K562 (cell line): ENCODE results near the gene FAM219A. TPM values are rescaled to one million over a fixed set of nuclear protein-coding genes. Genes with fewer than 3 reads are reported as not detected.

Experiments
- ATAC-seq: fragments of 200-7000 bp; cut with Tn5 transposase; 3 replicates; pipeline ENCODE4 v1.9.1; 2020; ENCODE audit warnings: moderate library complexity
- BruUV-seq: library from RNA; stranded (reverse); fragments of 400-500 nt; replicated peaks from 2 replicates; lab custom pipeline; 2021; lab: Mats Ljungman, UMichigan
- CTCF ChIA-PET: fragments of 300-600 bp; formaldehyde crosslinking; extraction: SDS; loops from one replicate; lab custom pipeline; 2021; ENCODE audit warnings: low intra/inter-chr PET ratio; lab: Yijun Ruan, JAX
- POLR2A ChIA-PET: fragments of 300-600, 350-650 bp; sonication (Branson Sonifier 250); formaldehyde crosslinking; extraction: SDS; loops from one replicate; lab custom pipeline; 2021; ENCODE audit warnings: antibody characterized with exemption, inconsistent platforms; lab: Yijun Ruan, JAX
- DNase-seq, 4 experiments: peaks; one replicate each; pipeline versions ENCODE4 v3.0.0 to v3.0.0-alpha.2; 2011 to 2018; ENCODE audit warnings: low spot score in 3 of 4, mixed read lengths in 3 of 4; ENCODE audit errors: extremely low read depth in 1 of 4
- FAIRE-seq: peaks from 2 replicates; lab custom pipeline; 2011; peaks lifted over from hg19 to GRCh38; lab: Jason Lieb, UNC
- H2AFZ ChIP-seq: 2 replicates; pipeline ENCODE4 v1.6.0; 2011; ENCODE audit warnings: low read depth, low read length, control low read depth, inconsistent platforms
- H3K27ac ChIP-seq: fragments of 200-600 bp; 3 replicates; pipeline ENCODE4 v1.8.0; 2011; ENCODE audit warnings: low read depth, mild to moderate bottlenecking, control low read depth, inconsistent platforms, low read length, moderate library complexity, mixed read lengths; ENCODE audit errors: extremely low read depth
- H3K27me3 ChIP-seq, 2 experiments: fragments of 300-600 bp in 1 of 2; 2 replicates in 1 of 2; 3 replicates in 1 of 2; pipeline versions ENCODE4 v1.6.0 to v1.8.0; 2011; ENCODE audit warnings: inconsistent platforms in 2 of 2, low read length in 2 of 2, mild to moderate bottlenecking in 1 of 2, mixed read lengths in 1 of 2, moderate library complexity in 1 of 2; ENCODE audit not compliant: control insufficient read depth in 2 of 2, insufficient read depth in 2 of 2
- H3K36me3 ChIP-seq: fragments of 300-600 bp; 3 replicates; pipeline ENCODE4 v1.8.0; 2011; ENCODE audit warnings: mild to moderate bottlenecking, low read length, inconsistent platforms; ENCODE audit not compliant: control insufficient read depth, insufficient read depth
- H3K4me1 ChIP-seq, 2 experiments: fragments of 200-600 bp in 1 of 2; replicated peaks in 1 of 2; 2 replicates in 1 of 2; 3 replicates in 1 of 2; pipeline versions ENCODE4 v1.5.1 to v1.8.0; 2011; ENCODE audit warnings: inconsistent platforms in 2 of 2, low read length in 2 of 2, mild to moderate bottlenecking in 1 of 2, mixed read lengths in 1 of 2, moderate library complexity in 1 of 2; ENCODE audit not compliant: control insufficient read depth in 2 of 2, insufficient read depth in 2 of 2
- H3K4me2 ChIP-seq: 2 replicates; pipeline ENCODE4 v1.6.1; 2011; ENCODE audit warnings: low read length, control low read depth, inconsistent platforms, mixed read lengths; ENCODE audit not compliant: insufficient read depth
- H3K4me3 ChIP-seq: fragments of 200-600 bp; sonication (generic), shearing (Covaris generic); 2 replicates; pipeline ENCODE4 v1.5.1; 2016; ENCODE audit warnings: control low read depth, inconsistent platforms
- H3K79me2 ChIP-seq: fragments of 200-600 bp; 3 replicates; pipeline ENCODE4 v1.8.0; 2011; ENCODE audit warnings: low read length, inconsistent platforms; ENCODE audit not compliant: control insufficient read depth, insufficient read depth
- H3K9ac ChIP-seq, 2 experiments: 2 replicates each; pipeline versions ENCODE4 v1.6.0 to v1.6.1; 2011; ENCODE audit warnings: low read depth in 2 of 2, low read length in 2 of 2, control low read depth in 1 of 2, inconsistent platforms in 1 of 2, mild to moderate bottlenecking in 1 of 2, mixed read lengths in 1 of 2; ENCODE audit not compliant: insufficient read depth in 1 of 2
- H3K9me1 ChIP-seq: one replicate; pipeline ENCODE4 v1.6.0; 2011; ENCODE audit warnings: inconsistent platforms, mild to moderate bottlenecking, low read length, moderate library complexity; ENCODE audit not compliant: control insufficient read depth, insufficient read depth
- H3K9me3 ChIP-seq: replicated peaks from 2 replicates; pipeline ENCODE4 v1.5.1; 2011; ENCODE audit warnings: low read depth, low read length, inconsistent platforms; ENCODE audit not compliant: control insufficient read depth, insufficient read depth
- H4K20me1 ChIP-seq: replicated peaks from 2 replicates; pipeline ENCODE4 v1.6.1; 2011; ENCODE audit warnings: low read length, inconsistent platforms, mixed read lengths; ENCODE audit not compliant: control insufficient read depth, insufficient read depth
- ATF2 ChIP-seq: sonication (generic); formaldehyde crosslinking; IDR thresholded peaks from 2 replicates; pipeline ENCODE4 v1.8.1; 2022; ENCODE audit warnings: missing genetic modification reagents
- CBX8 ChIP-seq: fragments of 200-600 bp; sonication (generic); IDR thresholded peaks from 2 replicates; pipeline ENCODE4 v1.6.1; 2012; ENCODE audit warnings: borderline replicate concordance, mixed run types, low read depth, mild to moderate bottlenecking, moderate library complexity, mixed read lengths, low read length, control low read depth, inconsistent platforms; ENCODE audit not compliant: poor library complexity, severe bottlenecking; ENCODE audit errors: extremely low read depth
- CHD2 ChIP-seq: IDR thresholded peaks from 2 replicates; pipeline ENCODE4 v1.6.1; 2011; ENCODE audit warnings: low read depth, low read length
- CTCFL ChIP-seq: IDR thresholded peaks from 2 replicates; pipeline ENCODE4 v1.6.1; 2011; ENCODE audit warnings: borderline replicate concordance, low read depth, mild to moderate bottlenecking, moderate library complexity, low read length; ENCODE audit not compliant: insufficient read depth, poor library complexity, severe bottlenecking
- FUS ChIP-seq: fragments of 200-400 bp; formaldehyde crosslinking; optimal IDR thresholded peaks from 2 replicates; pipeline ENCODE3; 2017; ENCODE audit warnings: low read depth, low read length
- RBM15 ChIP-seq: fragments of 200-400 bp; formaldehyde crosslinking; IDR thresholded peaks from 2 replicates; pipeline ENCODE4 v1.6.1; 2018; ENCODE audit warnings: mild to moderate bottlenecking, low read length, moderate library complexity; ENCODE audit not compliant: insufficient read depth
- TAF9B ChIP-seq: fragments of 450-650 bp; IDR thresholded peaks from 2 replicates; pipeline ENCODE4 v1.6.1; 2018; ENCODE audit warnings: mild to moderate bottlenecking; ENCODE audit not compliant: partially characterized antibody
- TCF7 ChIP-seq: sonication (generic); IDR thresholded peaks from 2 replicates; pipeline ENCODE4 v1.6.1; 2016; ENCODE audit warnings: antibody characterized with exemption, borderline replicate concordance
- ZBTB43 ChIP-seq: sonication (generic); formaldehyde crosslinking; IDR thresholded peaks from 2 replicates; pipeline ENCODE4 v1.8.0; 2023; ENCODE audit warnings: mild to moderate bottlenecking, missing genetic modification reagents
- ZKSCAN3 ChIP-seq: fragments of 250-450 bp; sonication (Bioruptor Pico); IDR thresholded peaks from 2 replicates; pipeline ENCODE4 v1.4.0; 2020
- WGBS: fragments of 100-300 bp; shearing (Covaris generic); methylation state at CpG from one replicate; pipeline ENCODE4 v1.1.6; 2016; ENCODE audit warnings: low coverage, mixed read lengths; ENCODE audit not compliant: insufficient coverage; ENCODE audit errors: missing lambda C conversion rate; 5-methylcytosine and 5-hydroxymethylcytosine counted together
- in situ Hi-C: fragments of 300-500 bp; cut with MboI; formaldehyde crosslinking; loops from 4 replicates; pipeline ENCODE4 v1.15.0; 2018; ENCODE audit warnings: inconsistent platforms, mixed read lengths
- intact Hi-C: fragments of 100-400 bp; cut with micrococcal nuclease; formaldehyde crosslinking; loops from 2 replicates; pipeline ENCODE4 v1.14.2; 2022
- polyA plus RNA-seq, 8 experiments: library from polyadenylated mRNA; depleted of rRNA in 4 of 8; stranded (reverse) in 5 of 8; unstranded in 3 of 8; fragments of >200 nt; fragmentation: Nextera tagmentation in 2 of 8; fragmentation: Illumina TruSeq in 1 of 8; extraction: Ambion mirVana in 2 of 8; extraction: Trizol in 1 of 8; gene quantifications; 2 replicates each; pipeline versions ENCODE4 v1.2.1 to v1.2.3, GENCODE V29; 2011 to 2014; ENCODE audit warnings: inconsistent platforms in 1 of 8, missing spikeins in 1 of 8
- total RNA-seq, 7 experiments: library from RNA; depleted of rRNA in 6 of 7; stranded (reverse); fragments of >200 nt in 6 of 7; fragmentation: Illumina TruSeq in 2 of 7; extraction: Trizol in 2 of 7; gene quantifications; 2 replicates each; pipeline versions ENCODE4 v1.2.1 to v1.2.3, GENCODE V29; 2011 to 2021; ENCODE audit warnings: low replicate concordance in 1 of 7
- TF ChIP-seq, protein P1 (sequence below): sonication (generic); formaldehyde crosslinking; IDR thresholded peaks from 2 replicates; pipeline ENCODE4 v1.8.0; 2023; ENCODE audit warnings: mild to moderate bottlenecking, missing genetic modification reagents

The FAM219A gene
- total and polyA plus RNA-seq, 9 of the 15 experiments (the other 6 are each of a cell fraction or from before 2014, with no cell fraction given): 0.63 to 8.6 (median 2.9) TPM

DNA sequence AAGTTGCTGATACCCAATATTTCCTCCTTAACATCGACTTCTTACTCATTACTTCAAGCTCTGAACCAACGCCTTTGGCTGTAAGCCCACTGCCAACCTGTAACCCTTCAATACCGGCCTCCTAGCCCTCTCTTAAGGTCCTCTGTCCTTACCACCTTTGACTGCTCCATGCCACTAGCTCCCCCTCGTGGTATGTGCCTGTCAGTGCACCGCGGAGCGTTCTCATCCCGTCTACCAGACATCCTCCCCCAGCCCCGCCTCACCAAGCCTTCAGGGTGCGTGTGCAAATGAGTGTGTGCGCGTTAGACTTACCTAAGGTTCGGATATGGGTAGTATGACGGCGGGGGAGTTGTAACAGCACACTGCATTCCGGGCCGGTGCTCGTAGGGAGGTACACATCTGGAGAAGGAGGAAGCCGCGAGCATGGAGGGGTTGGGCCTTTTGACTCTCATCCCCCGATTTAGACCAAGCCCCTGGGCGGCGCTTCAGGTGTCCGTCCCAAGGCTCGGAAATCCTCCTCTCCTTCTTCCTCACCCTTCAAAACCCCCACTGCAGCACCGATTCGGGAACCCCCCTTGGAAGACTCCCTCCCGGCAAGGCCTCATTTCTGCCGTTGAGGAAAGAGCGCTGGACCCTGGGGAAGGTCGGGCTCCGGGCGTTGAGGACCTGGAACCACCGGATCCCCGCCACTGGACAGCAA, 78.9 kb downstream of the FAM219A start:
- ChIA-PET POLR2A (interaction anchor here (0.5 to 0.6 kb wide), 2 partner anchors 197 to 995 kb away, joined by 3 read pairs; no protein-coding TSS in a partner anchor), CTCF (interaction anchor here (1.2 kb wide), 1 partner anchor 49 kb away, joined by 3 read pairs; no protein-coding TSS in a partner anchor)
- H4K20me1 ChIP-seq: no peaks in the 10 kb centered on the region
- DNase-seq: peak; percentile 75 to 86 (median 80)
- 21% methylated on average over 31 of the region's 35 CpGs for WGBS
- peak overlapping the region; percentile 74 for H3K4me2 ChIP-seq
- no peak overlapping the region for H3K9ac ChIP-seq
- no peaks in the 10 kb centered on the region for H3K9me3 ChIP-seq
- H3K79me2 ChIP-seq: no peaks in the 10 kb centered on the region
- H3K4me3 ChIP-seq: no peak overlapping the region
- H3K36me3 ChIP-seq: no peaks in the 10 kb centered on the region
- H3K4me1 ChIP-seq: peaks cover 9 to 39% of the 10 kb centered on the region in 2 experiments; a peak in 4 of 5 replicates
- in situ Hi-C loops (no loop called here), intact Hi-C loops (loop anchor here (1.0 to 2.0 kb wide), 2 partner anchors 47 to 123 kb away; no protein-coding TSS in a partner anchor)
- H3K27ac ChIP-seq: no peak overlapping the region; the same call in 2 of the 3 replicates
- peak overlapping the region; percentile 92 for H2AFZ ChIP-seq
- FAIRE-seq: peak; percentile 94
- no peaks in the 10 kb centered on the region for H3K9me1 ChIP-seq
- no TSS peak for BruUV-seq
- peak; percentile 63 for ATAC-seq
- H3K27me3 ChIP-seq: no peaks in the 10 kb centered on the region
- TF ChIP-seq FUS (no peak), TAF9B (no peak), CHD2 (no peak), RBM15 (no peak), ATF2 (CRISPR knock-in tag) (no peak), ZBTB43 (CRISPR knock-in tag) (no peak), ZKSCAN3 (no peak), TCF7 (no peak), CTCFL (peak; percentile 18), CBX8 (no peak)
- TF ChIP-seq, protein P1, sequence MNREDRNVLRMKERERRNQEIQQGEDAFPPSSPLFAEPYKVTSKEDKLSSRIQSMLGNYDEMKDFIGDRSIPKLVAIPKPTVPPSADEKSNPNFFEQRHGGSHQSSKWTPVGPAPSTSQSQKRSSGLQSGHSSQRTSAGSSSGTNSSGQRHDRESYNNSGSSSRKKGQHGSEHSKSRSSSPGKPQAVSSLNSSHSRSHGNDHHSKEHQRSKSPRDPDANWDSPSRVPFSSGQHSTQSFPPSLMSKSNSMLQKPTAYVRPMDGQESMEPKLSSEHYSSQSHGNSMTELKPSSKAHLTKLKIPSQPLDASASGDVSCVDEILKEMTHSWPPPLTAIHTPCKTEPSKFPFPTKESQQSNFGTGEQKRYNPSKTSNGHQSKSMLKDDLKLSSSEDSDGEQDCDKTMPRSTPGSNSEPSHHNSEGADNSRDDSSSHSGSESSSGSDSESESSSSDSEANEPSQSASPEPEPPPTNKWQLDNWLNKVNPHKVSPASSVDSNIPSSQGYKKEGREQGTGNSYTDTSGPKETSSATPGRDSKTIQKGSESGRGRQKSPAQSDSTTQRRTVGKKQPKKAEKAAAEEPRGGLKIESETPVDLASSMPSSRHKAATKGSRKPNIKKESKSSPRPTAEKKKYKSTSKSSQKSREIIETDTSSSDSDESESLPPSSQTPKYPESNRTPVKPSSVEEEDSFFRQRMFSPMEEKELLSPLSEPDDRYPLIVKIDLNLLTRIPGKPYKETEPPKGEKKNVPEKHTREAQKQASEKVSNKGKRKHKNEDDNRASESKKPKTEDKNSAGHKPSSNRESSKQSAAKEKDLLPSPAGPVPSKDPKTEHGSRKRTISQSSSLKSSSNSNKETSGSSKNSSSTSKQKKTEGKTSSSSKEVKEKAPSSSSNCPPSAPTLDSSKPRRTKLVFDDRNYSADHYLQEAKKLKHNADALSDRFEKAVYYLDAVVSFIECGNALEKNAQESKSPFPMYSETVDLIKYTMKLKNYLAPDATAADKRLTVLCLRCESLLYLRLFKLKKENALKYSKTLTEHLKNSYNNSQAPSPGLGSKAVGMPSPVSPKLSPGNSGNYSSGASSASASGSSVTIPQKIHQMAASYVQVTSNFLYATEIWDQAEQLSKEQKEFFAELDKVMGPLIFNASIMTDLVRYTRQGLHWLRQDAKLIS (CRISPR knock-in tag): no peak
